Fibroblast of lung (primary cell): ENCODE results near the gene MAL.

ENCODE experiments used
- EZH2 ChIP-seq: IDR thresholded peaks from 2 replicates; pipeline ENCODE4 v1.5.1; 2012; ENCODE audit warnings: low read length, control low read depth, mild to moderate bottlenecking; ENCODE audit errors: missing control alignments
- TF ChIP-seq, protein P1 (sequence below), 2 donors: IDR thresholded peaks in 1 of 2; conservative IDR thresholded peaks in 1 of 2; 1 replicate in 1 of 2; 2 replicates in 1 of 2; pipeline ENCODE4 v1.5.1; 2011 to 2012; ENCODE audit warnings: low read length in 2 of 2, control low read depth in 1 of 2, inconsistent platforms in 1 of 2, low read depth in 1 of 2, mild to moderate bottlenecking in 1 of 2

DNA sequence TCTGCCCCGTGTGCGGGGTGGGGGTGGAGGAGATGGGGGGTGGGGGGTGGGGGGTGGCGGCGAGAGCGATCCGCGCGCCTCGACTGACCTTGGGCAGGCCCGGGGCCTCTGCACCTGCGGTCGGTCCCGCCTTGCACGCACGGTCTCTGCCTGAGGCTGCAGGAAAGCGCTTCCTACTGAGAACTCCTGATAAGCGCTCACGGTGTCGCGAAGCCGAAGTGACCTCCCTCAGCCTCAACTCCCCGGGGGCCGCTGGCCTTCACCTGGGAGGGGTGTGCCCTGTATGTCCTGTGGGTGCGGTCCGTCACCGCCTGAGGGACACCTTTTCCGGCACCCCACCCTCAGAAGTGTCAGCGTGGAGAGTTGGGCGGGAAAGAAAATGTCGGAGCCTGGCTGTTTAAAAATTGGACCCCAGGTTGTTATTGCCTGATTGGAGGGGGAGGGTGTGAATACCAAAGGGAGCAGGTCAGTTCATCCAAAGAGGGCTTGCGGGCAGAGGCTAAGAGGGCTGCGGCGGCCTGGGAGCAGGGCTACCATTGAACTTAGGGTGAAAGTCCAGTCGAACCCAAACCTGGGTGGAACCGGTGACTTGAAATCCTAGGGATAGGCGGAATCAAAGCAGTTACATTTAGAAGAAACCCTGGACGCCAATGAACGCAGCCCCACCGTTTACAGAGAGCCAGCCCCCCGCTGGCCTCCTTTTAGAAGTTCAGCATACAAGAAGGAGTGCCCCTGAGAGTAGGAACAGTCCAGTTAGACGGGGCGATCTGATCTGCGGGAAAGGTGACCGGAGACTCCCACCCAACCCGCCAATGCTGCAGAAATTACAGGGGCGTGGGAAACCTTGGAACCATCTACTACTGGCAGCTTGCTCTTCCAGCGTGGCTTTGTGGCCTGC, 1.2 kb downstream of the MAL start:
- TF ChIP-seq, protein P1, sequence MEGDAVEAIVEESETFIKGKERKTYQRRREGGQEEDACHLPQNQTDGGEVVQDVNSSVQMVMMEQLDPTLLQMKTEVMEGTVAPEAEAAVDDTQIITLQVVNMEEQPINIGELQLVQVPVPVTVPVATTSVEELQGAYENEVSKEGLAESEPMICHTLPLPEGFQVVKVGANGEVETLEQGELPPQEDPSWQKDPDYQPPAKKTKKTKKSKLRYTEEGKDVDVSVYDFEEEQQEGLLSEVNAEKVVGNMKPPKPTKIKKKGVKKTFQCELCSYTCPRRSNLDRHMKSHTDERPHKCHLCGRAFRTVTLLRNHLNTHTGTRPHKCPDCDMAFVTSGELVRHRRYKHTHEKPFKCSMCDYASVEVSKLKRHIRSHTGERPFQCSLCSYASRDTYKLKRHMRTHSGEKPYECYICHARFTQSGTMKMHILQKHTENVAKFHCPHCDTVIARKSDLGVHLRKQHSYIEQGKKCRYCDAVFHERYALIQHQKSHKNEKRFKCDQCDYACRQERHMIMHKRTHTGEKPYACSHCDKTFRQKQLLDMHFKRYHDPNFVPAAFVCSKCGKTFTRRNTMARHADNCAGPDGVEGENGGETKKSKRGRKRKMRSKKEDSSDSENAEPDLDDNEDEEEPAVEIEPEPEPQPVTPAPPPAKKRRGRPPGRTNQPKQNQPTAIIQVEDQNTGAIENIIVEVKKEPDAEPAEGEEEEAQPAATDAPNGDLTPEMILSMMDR (conservative IDR thresholded peaks at IDR 0.05 in 1 of 2, IDR thresholded peaks at IDR 0.05 in 1 of 2; ENCODE audit: low read depth in 1 of 2, low read length in 2 of 2) = no peak
- TF ChIP-seq EZH2 = no peak
